ENCODE results near the gene SFTA2. TPM values are rescaled to one million over a fixed set of nuclear protein-coding genes. Genes with fewer than 3 reads are reported as not detected.
A peak's percentile ranks its signal among the peaks of the same experiment; 100 is the strongest.

SFTA2 gene
- total RNA-seq, 4 donors from 2014 or later = 3.5 TPM; not detected in 3

GRCh38 chr6:30962716-30963115 is 30.7 kb upstream of the SFTA2 start:
- TF ChIP-seq CTCF (IDR thresholded peaks at IDR 0.05) (no peak), POLR2A (IDR thresholded peaks at IDR 0.05) (no peak)
- no peak overlapping the region for H3K27ac ChIP-seq
- no peaks in the 10 kb centered on the region for H3K9me3 ChIP-seq
- no peak overlapping the region for H3K4me3 ChIP-seq (replicated peaks in 1 of 3)
- no peaks in the 10 kb centered on the region for H3K4me1 ChIP-seq
- intact Hi-C loops (cut with DNase I) = no loop called here
- H3K27me3 ChIP-seq = no peaks in the 10 kb centered on the region
- H3K36me3 ChIP-seq = no peaks in the 10 kb centered on the region
- no peak for DNase-seq

- intact Hi-C loops (cut with DNase I) = no loop called here
- H3K4me3 ChIP-seq (replicated peaks in 1 of 3) = no peak overlapping the region
- no peaks in the 10 kb centered on the region for H3K27me3 ChIP-seq
- WGBS, 2 donors = 62 to 70% methylated on average over 9 of the region's 9 CpGs
- H3K36me3 ChIP-seq = no peaks in the 10 kb centered on the region
- no peaks in the 10 kb centered on the region for H3K9me3 ChIP-seq
- no peak for DNase-seq
- H3K4me1 ChIP-seq = no peaks in the 10 kb centered on the region
- H3K27ac ChIP-seq = no peak overlapping the region
- TF ChIP-seq POLR2A (IDR thresholded peaks at IDR 0.05) = no peak
- TF ChIP-seq CTCF (IDR thresholded peaks at IDR 0.05) = no peak
These were observed 29.1 kb upstream of the SFTA2 start for GRCh38 chr6:30960907-30961673.

- no peak for DNase-seq
- no peak for TF ChIP-seq CTCF (IDR thresholded peaks at IDR 0.05)
- TF ChIP-seq POLR2A (IDR thresholded peaks at IDR 0.05) = no peak
- Histone ChIP-seq H3K4me3 (replicated peaks in 1 of 3) (no peak overlapping the region), H3K4me1 (peaks cover 0 to 9% of the 10 kb centered on the region in 2 donors), H3K27me3 (no peaks in the 10 kb centered on the region), H3K36me3 (no peaks in the 10 kb centered on the region), H3K27ac (no peak overlapping the region), H3K9me3 (no peaks in the 10 kb centered on the region)
- intact Hi-C loops (cut with DNase I) = no loop called here
- 81 to 82% methylated on average over 2 of the region's 2 CpGs for WGBS, 2 donors
These were observed 25.7 kb upstream of the SFTA2 start for GRCh38 chr6:30957716-30958115.

- Histone ChIP-seq H3K36me3 (no peaks in the 10 kb centered on the region), H3K4me3 (replicated peaks in 1 of 3) (peak overlapping the region in 2 of 3 donors; percentile 34), H3K27ac (no peak overlapping the region), H3K4me1 (peaks cover 0 to 9% of the 10 kb centered on the region in 2 donors), H3K27me3 (no peaks in the 10 kb centered on the region), H3K9me3 (no peaks in the 10 kb centered on the region)
- TF ChIP-seq CTCF (IDR thresholded peaks at IDR 0.05) (no peak), POLR2A (IDR thresholded peaks at IDR 0.05) (no peak)
- intact Hi-C loops (cut with DNase I) = no loop called here
- DNase-seq = peak; percentile 43 to 57
- 17 to 20% methylated on average over 29 to 38 of the region's 46 CpGs for WGBS, 2 donors
These were observed 23.5 kb upstream of the SFTA2 start for GRCh38 chr6:30955367-30956042.
